HL-60 (cell line): ENCODE data around the gene ASRGL1.

Source experiments
- POLR2AphosphoS5 ChIP-seq: IDR thresholded peaks from 2 replicates; pipeline ENCODE4 v1.6.1; 2012; ENCODE audit warnings: low read depth
- TF ChIP-seq, protein P1 (sequence below): IDR thresholded peaks from one replicate; pipeline ENCODE4 v1.5.1; 2011; ENCODE audit warnings: low read length, control low read depth, inconsistent platforms; ENCODE audit not compliant: insufficient read depth

DNA sequence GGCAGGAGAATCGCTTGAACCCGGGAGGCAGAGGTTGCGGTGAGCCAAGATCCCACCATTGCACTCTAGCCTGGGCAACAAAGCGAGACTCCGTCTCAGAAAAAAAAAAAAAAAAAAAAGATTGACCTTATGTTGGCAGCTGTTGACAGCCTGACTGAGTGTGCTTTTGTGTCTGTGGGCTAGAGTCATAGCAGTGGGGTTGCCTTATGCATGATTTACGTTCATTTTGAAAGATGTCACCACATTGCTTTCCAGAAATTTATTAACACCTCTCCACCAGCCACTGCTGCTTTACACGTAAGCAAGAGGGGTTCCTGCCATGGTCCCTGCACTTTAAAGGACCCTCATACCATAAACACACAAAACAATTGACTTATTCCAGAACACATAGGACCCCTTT, 21.0 kb downstream of the ASRGL1 start:
- TF ChIP-seq, protein P1, sequence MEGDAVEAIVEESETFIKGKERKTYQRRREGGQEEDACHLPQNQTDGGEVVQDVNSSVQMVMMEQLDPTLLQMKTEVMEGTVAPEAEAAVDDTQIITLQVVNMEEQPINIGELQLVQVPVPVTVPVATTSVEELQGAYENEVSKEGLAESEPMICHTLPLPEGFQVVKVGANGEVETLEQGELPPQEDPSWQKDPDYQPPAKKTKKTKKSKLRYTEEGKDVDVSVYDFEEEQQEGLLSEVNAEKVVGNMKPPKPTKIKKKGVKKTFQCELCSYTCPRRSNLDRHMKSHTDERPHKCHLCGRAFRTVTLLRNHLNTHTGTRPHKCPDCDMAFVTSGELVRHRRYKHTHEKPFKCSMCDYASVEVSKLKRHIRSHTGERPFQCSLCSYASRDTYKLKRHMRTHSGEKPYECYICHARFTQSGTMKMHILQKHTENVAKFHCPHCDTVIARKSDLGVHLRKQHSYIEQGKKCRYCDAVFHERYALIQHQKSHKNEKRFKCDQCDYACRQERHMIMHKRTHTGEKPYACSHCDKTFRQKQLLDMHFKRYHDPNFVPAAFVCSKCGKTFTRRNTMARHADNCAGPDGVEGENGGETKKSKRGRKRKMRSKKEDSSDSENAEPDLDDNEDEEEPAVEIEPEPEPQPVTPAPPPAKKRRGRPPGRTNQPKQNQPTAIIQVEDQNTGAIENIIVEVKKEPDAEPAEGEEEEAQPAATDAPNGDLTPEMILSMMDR = no peak
- no peak for TF ChIP-seq POLR2AphosphoS5
